Mucosa of descending colon (tissue), 3 donors: ENCODE data around the gene ZMYM5. TPM values are rescaled to one million over a fixed set of nuclear protein-coding genes. Genes with fewer than 3 reads are reported as not detected.
"Not testable (repeated sequence)": the region's sequence is repeated elsewhere in the genome, so short reads cannot be mapped to it uniquely, and the experiment has no call there.

Experiments used
- ATAC-seq: fragments of 200-7000 bp; cut with Tn5 transposase; one replicate; pipeline ENCODE4 v1.9.1; 2020; ENCODE audit warnings: mild to moderate bottlenecking, moderate library complexity
- DNase-seq, 3 donors: peaks; one replicate each; pipeline ENCODE4 v3.0.0-alpha.2; 2020
- H3K36me3 ChIP-seq: fragments of 200-600 bp; one replicate; pipeline ENCODE4 v1.8.0; 2021; ENCODE audit warnings: low read depth, mild to moderate bottlenecking
- H3K4me1 ChIP-seq: fragments of 200-600 bp; one replicate; pipeline ENCODE4 v1.8.0; 2021; ENCODE audit warnings: low read depth, mild to moderate bottlenecking
- H3K4me3 ChIP-seq: fragments of 200-600 bp; one replicate; pipeline ENCODE4 v1.8.0; 2021; ENCODE audit warnings: mild to moderate bottlenecking
- H3K9me3 ChIP-seq: fragments of 200-600 bp; one replicate; pipeline ENCODE4 v1.8.0; 2021; ENCODE audit warnings: mild to moderate bottlenecking
- CTCF ChIP-seq: fragments of 200-600 bp; IDR thresholded peaks from one replicate; pipeline ENCODE4 v1.8.0; 2022; ENCODE audit warnings: antibody characterized with exemption, mild to moderate bottlenecking
- intact Hi-C, 2 donors: fragments of 100-400 bp; cut with DNase I in 1 of 2; cut with micrococcal nuclease in 1 of 2; formaldehyde crosslinking; loops; one replicate each; pipeline versions ENCODE4 v1.11.0 to v1.11.1; 2022; cut with DNase I, micrococcal nuclease
- total RNA-seq, 3 donors: library from RNA; stranded (reverse); fragmentation: NEBNext Ultra II Directional in 2 of 3; extraction: Animal tissue kit (Norgen Biotek cat#: 25700) in 2 of 3; gene quantifications; one replicate each; pipeline versions ENCODE4 v1.2.1 to v1.2.4, GENCODE V29; 2021 to 2023
- donor health status: DM: no; HTN: no; CAD: no; lungs with moderate emphysema.
- donor health status: DM: no; HTN: no; CAD: no.
- donor health status: DM: no; HTN: yes; CAD: no.

ZMYM5 gene
- total RNA-seq, 3 donors from 2014 or later = 7.4 to 13.9 (median 9.2) TPM

GRCh38 chr13:19781526-19781925, 81.9 kb downstream of the ZMYM5 start:
- Histone ChIP-seq H3K9me3 (no peaks in the 10 kb centered on the region), H3K4me3 (peak overlapping the region; percentile 96), H3K36me3 (no peaks in the 10 kb centered on the region), H3K4me1 (peaks cover 11% of the 10 kb centered on the region)
- no peak for TF ChIP-seq CTCF
- intact Hi-C loops = no loop called here
- no peak for DNase-seq
- ATAC-seq = no peak

DNA sequence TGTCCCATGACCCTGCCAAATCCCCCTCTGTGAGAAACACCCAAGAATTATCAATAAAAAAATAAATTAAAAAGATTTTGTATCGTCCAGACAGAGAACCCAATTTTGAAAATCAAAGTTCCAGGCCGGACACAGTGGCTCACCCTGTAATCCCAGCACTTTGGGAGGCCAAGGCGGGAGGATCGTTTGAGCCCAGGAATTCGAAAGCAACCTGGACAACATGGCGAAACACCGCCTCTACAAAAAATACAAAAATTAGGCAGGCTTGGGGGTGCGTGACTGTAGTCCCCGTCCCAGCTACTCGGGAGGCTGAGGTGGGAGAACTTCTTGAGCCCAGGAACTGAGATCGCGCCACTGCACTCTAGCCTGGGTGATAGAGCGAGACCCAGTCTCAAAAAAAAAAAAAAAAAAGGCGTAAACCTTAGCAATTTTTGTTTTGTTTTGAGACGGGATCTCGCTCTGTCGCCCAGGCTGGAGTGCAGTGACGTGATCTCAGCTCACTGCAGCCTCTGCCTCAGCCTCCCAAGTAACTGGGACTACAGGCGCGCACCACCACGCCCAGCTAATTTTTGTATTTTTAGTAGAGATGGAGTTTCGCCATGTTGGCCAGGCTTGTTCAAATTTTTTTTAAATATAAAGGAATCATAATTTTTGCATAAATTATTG, 82.6 kb downstream of the ZMYM5 start:
- DNase-seq, H3K4me3 ChIP-seq, intact Hi-C loops, ATAC-seq, H3K9me3 ChIP-seq, H3K36me3 ChIP-seq: not testable (repeated sequence)
- peaks cover 11% of the 10 kb centered on the region for H3K4me1 ChIP-seq

Other genes with a start within 250 kb of the ZMYM5 start
- 10 to 100 TPM; 27.2 to 65.0 (median 33.5) TPM for gene MPHOSPH8, start 230.0 kb downstream of the ZMYM5 start, total RNA-seq
- gene PSPC1, start 80.7 kb downstream of the ZMYM5 start, total RNA-seq = 10 to 100 TPM; 40.1 to 47.9 (median 42.9) TPM
- 10 to 100 TPM; 58.9 to 85.1 (median 70.3) TPM for gene ZMYM2, start 95.1 kb upstream of the ZMYM5 start, total RNA-seq